HTR-8/SVneo (cell line): ENCODE data around the gene CES2.
"Not testable (repeated sequence)": the region's sequence is repeated elsewhere in the genome, so short reads cannot be mapped to it uniquely, and the experiment has no call there.

Experiments
- DNase-seq: peaks from one replicate; pipeline ENCODE4 v3.0.0; 2011; ENCODE audit warnings: low spot score, mixed read lengths; ENCODE audit not compliant: insufficient read length
- FAIRE-seq: peaks from 2 replicates; lab custom pipeline; 2011; peaks lifted over from hg19 to GRCh38; lab: Jason Lieb, UNC

Gene CES2

GRCh38 chr16:66935314-66936011 lies at the start of gene CES2:
Gene CES2, plus strand, starts transcription at chr16:66935516. Its CDS starts 120 bp downstream, at chr16:66935636.
- DNase-seq (peak; percentile 64), FAIRE-seq (peak; percentile 86)

GRCh38 chr16:66886321-66886720 lies 49.0 kb upstream of the CES2 start:
- DNase-seq (no peak), FAIRE-seq (no peak)

GRCh38 chr16:66886914-66887313 lies 48.4 kb upstream of the CES2 start:
- FAIRE-seq: no peak
- DNase-seq: no peak

- FAIRE-seq: no peak
- no peak for DNase-seq
Measured at GRCh38 chr16:66888647-66889615, 46.4 kb upstream of the CES2 start.

- FAIRE-seq: no peak
- no peak for DNase-seq
Measured at GRCh38 chr16:66889622-66890021, 45.7 kb upstream of the CES2 start.

- DNase-seq (no peak), FAIRE-seq (no peak)
Measured at GRCh38 chr16:66890799-66891198, 44.5 kb upstream of the CES2 start.

GRCh38 chr16:66891360-66891759 lies 44.0 kb upstream of the CES2 start:
- FAIRE-seq (no peak), DNase-seq (no peak)

- no peak for FAIRE-seq
Measured at GRCh38 chr16:66891797-66892196, 43.5 kb upstream of the CES2 start.

GRCh38 chr16:66894055-66894454 lies 41.3 kb upstream of the CES2 start:
- FAIRE-seq (no peak), DNase-seq (no peak)

More at GRCh38 chr16:66891797-66892196, 43.5 kb upstream of the CES2 start:
- no peak for DNase-seq

GRCh38 chr16:66894948-66895688 lies 40.2 kb upstream of the CES2 start:
- FAIRE-seq (peak; percentile 97), DNase-seq (peak; percentile 83)

- FAIRE-seq: peak; percentile 33
- DNase-seq: no peak
Measured at GRCh38 chr16:66895689-66895979, 39.7 kb upstream of the CES2 start.

- no peak for DNase-seq
Measured at GRCh38 chr16:66895999-66896398, 39.3 kb upstream of the CES2 start.

GRCh38 chr16:66896682-66897081 lies 38.6 kb upstream of the CES2 start:
- not testable (repeated sequence) for FAIRE-seq, DNase-seq

More at GRCh38 chr16:66895999-66896398, 39.3 kb upstream of the CES2 start:
- no peak for FAIRE-seq

GRCh38 chr16:66898207-66898606 lies 37.1 kb upstream of the CES2 start:
- no peak for FAIRE-seq
- no peak for DNase-seq

GRCh38 chr16:66898933-66899309 lies 36.4 kb upstream of the CES2 start:
- FAIRE-seq: no peak
- DNase-seq: no peak

- DNase-seq (no peak), FAIRE-seq (no peak)
Measured at GRCh38 chr16:66899310-66899944, 35.9 kb upstream of the CES2 start.

GRCh38 chr16:66899945-66900710 lies 35.2 kb upstream of the CES2 start:
- FAIRE-seq: peak; percentile 38
- DNase-seq: peak; percentile 81

- FAIRE-seq (no peak), DNase-seq (no peak)
Measured at GRCh38 chr16:66900721-66901441, 34.4 kb upstream of the CES2 start.

GRCh38 chr16:66901626-66902025 lies 33.7 kb upstream of the CES2 start:
- no peak for DNase-seq
- no peak for FAIRE-seq
